GM19467 (cell line): ENCODE measurements around the gene CDKAL1.
"Not testable (repeated sequence)": the region's sequence is repeated elsewhere in the genome, so short reads cannot be mapped to it uniquely, and the experiment has no call there.

ENCODE experiments used
- ATAC-seq: cut with Tn5 transposase; IDR thresholded peaks from one replicate; pipeline ENCODE4 v1.9.1; 2021; ENCODE audit warnings: mild to moderate bottlenecking, moderate library complexity; ENCODE audit not compliant: unreplicated experiment

Gene CDKAL1

DNA sequence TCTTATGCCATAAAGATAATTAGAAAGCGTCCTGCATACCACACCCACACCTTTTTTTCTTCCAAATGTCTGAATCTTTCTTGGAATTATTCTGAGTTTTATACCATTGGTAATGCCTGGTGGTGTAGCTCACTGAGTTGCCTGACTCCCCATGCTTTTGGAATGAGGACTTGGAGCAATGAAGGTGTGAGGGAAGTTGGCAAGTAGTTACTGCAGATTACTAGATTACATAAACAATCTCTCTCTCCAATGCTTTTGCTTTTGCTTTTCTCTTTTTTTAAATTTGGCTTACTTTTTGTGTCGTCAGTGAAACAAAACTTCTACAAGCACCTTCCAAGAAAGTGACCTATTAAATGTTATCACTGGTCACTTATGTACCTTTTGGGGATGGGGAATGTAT is 653.2 kb downstream of the CDKAL1 start:
- no peak for ATAC-seq

DNA sequence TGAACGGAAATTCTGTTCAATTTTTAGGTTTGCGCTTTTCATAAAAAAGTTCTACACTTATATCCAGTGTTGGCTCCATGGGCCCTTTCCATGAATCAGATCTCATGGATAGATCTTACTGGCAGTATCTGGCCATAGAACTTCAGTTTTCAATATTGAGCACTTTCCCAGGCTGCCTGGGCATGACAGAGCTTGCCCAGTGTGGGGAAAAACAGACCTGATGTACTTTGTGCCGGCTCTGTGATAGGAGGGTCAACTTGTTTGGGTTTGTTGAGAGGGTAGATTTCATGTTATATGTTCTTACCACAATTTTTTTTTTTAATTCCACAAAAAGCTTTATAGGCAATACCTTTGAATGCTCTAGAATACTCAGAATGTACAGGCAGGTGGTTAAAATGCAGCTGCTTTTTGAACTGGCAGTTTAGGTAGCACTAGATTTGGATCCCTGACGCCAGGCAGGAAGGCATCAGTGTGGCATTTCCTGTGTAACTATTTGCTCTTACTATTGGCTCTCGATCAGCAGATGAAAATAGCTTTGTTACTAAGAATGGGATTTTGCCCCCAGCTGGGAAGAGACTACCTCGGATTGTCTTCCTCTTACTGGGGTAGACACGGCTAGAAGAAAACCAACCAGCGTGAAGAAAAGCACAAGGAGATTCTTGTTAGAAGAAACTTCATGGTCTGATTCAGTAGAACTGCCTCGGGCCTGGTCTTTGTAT is 654.4 kb downstream of the CDKAL1 start:
- ATAC-seq = no peak

DNA sequence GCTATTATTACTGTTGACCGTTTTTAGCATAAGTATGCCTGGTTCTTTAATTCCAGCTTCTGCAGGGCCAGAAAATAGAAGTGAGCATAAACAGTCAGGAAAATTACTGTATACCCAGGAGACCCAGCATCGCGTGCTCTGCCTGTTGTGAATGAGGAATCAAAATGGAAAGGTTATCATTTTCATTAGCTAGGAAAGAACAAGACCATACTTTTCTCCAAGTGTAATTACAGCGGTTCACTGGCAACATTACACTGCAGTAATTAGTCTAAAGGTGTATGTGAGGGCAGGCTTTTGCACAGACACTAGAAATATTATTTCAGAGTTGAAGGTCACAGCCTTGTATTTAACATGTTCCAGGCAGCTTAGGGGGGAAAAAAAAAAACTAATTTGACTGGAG is 655.5 kb downstream of the CDKAL1 start:
- no peak for ATAC-seq

DNA sequence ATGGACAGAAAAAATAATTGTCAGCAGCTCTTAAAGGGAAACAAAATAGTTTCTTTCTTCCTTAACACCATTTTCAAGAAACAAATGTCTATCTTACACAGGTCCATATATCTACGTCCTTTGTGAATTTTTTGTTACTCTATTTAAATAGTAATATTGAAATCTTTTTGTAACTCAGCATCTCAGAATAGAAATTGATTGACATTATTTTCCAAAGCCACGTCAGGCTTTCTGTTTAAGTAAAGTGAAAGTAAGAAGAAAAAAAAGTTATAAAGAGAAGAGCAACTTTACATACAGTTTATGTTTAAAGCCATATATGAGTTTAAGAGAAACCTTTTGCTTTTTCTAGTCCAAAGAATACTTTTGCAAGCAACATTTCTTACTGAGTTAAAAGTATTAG is 656.4 kb downstream of the CDKAL1 start:
- no peak for ATAC-seq

DNA sequence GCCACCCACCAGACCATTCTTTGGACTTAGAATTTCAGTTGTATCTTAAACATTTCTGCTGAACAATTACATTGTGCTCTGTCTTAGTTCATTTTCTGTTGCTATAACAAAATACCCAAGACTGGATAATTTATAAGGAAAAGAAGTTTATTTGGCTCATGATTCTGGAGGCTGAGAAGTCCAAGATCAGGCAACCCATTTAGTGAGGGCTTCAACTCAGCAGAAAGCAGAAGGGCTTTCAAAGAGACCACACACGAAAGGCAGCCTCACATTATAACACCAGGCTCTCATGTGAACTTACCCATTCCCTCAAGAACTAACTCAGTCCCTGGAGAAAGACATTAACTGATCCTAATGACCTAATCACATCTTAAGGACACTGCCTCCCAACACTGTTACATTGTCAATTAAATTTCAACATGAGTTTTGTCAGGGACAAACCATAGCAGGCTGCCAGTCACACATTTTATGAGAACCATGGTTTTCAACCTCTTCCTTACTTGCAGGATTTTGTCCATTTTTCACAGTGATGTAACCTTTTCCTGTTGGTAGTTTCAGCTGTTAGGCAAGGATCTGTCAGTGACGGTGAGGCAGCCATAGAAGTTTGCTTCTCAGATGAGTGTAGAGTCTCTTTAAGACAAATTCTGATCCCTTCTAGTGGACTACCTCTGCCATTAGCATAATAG is 659.7 kb downstream of the CDKAL1 start:
- ATAC-seq = no peak

DNA sequence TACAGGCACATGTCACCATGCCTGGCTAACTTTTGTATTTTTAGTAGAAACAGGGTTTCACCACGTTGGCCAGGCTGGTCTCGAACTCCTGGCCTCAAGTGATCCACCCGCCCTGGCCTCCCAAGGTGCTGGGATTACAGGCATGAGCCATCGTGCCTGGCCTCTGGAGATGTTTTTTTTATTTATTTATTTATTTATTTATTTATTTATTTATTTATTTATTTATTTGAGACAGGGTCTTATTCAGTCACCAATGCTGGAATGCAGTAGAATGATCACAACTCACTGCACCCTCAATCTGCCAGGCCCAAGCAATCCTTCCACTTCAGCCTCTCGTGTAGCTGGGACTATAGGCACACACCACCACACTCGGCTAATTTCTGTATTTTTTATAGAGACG is 661.0 kb downstream of the CDKAL1 start:
- ATAC-seq = not testable (repeated sequence)

DNA sequence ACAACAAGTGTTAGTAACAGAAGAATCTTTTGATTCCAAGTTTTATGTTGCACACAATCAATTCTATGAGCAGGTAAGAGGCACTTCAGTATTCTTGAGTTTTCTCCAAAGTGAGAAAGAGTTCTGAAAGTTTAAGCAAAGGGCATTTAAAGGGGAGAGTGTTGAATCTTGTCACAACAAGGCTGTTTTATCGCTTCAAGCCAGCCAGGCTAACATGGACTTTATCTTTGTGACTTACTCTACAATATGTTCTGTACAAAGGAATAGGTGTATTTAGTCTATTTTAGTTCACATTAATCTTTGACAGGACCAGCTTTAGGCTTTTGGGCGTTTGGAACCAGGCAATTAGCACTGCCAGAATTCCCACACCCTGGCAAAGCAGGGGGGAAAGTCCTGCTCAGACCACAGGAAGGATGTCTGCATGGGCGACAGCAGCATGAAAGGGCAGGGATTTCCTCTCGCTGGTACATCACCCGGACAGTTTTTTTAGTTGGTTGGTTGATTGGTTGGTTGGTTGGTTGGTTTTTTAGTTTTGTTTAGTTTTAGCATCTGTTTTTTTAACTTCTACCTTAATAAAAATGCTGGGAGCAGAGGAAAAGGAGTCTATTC is 663.9 kb downstream of the CDKAL1 start:
- ATAC-seq = no peak

DNA sequence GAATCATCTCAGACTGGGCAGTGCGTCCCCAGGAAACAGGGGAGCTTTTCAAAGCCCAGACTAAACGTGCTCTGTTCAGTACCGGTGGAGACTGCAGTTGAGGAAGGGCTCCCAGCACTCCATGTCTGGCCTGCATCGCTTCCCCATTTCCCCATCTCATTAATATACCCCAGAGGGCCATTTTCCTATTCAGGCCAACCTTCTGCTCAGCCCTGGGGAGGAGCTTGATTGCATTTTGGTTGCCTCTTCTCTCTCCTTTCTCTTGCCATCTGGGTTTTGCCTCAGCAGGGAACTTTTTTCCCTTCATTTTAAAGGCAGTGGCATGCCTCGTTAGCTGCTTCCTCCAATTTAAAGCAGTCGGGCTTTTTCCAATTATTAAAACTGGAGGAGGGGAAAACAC is 665.0 kb downstream of the CDKAL1 start:
- no peak for ATAC-seq

DNA sequence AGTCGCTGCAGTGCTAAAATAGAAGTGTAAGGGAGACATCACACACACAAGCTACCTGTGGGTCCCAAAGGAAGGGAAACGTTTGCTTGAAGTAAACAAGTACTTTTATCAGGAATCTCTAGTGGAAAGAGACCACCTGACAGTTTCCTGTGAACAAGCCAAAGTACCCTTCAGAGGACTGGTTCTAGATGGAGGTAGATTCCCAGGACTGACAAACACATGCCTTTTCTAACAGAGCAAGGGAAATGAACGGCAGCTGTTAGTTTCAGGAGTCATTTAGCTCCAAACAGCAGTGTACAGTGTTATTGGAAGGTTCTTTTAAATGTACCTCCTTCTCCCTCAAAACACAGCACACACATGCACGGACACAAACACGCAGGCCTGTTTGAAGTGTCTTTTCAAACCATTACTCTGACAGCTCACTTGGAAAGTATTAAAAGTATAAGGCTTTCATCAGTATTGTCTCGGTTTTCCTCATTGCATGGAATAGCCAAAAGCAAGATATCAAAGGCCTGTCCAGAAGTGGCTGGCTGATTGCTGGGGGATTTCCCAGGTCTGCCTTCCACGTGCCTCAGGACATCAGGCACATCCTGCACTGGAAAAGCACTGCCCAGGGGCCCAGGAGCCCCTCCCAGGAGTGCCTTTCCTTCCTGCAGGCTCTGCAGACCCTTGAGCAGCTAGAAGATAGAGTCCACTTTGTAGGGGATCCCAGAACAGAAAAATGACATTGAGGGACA is 666.0 kb downstream of the CDKAL1 start:
- ATAC-seq = no peak

DNA sequence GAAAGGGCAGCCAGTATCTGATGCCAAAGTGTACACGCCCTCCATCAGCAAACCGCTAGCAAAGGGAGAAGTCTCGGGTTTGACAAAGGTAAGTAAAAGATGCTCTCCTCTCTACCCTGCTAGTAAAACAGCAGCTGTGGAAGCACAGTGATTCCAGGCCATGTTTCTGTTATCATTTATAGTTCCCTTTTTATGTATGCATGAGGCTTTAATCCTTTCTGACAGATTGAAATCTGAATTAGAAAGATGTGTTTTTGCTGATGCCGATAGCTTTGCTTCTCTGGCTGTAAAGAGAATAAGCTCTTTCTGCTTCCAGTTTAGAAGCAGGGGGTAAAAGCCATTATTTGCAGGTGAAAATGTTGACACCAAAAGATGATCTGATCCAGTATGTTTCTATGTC is 666.9 kb downstream of the CDKAL1 start:
- no peak for ATAC-seq

DNA sequence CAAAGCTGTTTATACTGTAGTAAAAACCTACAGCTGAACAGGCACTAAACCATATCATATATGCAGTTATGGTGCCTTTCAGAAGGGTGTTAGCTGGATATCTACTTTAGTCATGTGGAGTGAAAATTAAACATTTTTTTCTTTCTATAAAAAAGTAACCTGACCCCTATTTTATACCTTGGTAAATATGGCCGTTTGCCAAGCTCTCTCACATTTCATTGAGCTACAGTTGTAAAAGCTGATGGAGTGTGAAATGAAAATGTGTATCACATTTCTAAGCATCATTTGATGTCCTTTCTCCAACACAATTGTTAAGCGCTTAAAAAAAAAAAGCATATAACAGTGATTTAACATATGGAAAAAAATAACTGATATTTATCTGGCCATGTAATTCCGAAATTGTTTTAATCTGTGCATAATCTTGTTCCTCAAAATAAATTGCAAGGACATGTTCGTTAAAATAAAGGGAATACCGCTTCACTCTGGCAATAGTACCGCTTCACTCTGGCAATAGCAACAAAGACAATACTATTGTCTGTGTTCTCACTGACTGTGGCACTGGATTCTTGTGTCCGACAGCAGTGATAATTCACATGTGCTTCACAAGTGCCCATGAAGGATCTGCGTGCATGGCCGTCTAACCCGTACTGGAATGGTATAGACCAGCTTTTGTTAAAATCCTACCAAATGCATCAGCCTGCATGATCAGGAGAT is 667.5 kb downstream of the CDKAL1 start:
- ATAC-seq = no peak

DNA sequence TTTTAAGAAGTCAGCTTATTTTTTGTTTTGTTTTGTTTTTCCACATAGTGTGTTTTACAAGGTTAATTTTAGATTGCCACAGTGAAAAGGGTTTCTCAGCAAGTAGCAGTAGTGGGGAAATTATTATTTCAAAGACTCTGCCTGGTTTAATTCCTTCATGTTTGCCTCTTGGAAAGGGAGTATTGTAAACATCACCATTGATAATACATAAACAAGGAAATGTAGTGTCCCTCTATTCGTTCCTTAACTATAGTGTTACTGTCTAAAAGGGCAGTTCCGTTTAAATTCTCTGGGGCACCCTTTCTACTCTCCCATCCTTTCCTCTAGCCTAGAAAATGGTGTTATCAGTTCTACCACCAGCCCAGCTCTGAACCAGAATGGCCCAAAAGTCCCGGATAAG is 668.3 kb downstream of the CDKAL1 start:
- ATAC-seq = no peak

DNA sequence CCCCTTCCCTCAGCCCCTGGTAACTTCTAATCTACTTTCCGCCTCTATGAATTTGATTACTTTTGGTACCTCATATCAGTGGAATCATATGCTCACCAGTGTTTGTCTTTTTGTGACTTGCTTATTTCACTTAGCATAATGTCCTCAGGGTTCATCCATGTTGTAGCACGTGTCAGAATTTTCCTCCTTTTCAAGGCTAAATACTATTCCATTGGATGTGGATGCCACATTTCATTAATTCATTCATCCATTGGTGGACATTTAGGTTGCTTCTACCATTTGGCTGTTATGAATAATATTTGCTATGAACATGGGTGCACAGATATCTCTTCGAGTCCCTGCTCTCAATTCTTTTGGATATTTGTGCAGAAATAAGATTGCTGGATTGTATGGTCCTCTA is 670.7 kb downstream of the CDKAL1 start:
- ATAC-seq = no peak

DNA sequence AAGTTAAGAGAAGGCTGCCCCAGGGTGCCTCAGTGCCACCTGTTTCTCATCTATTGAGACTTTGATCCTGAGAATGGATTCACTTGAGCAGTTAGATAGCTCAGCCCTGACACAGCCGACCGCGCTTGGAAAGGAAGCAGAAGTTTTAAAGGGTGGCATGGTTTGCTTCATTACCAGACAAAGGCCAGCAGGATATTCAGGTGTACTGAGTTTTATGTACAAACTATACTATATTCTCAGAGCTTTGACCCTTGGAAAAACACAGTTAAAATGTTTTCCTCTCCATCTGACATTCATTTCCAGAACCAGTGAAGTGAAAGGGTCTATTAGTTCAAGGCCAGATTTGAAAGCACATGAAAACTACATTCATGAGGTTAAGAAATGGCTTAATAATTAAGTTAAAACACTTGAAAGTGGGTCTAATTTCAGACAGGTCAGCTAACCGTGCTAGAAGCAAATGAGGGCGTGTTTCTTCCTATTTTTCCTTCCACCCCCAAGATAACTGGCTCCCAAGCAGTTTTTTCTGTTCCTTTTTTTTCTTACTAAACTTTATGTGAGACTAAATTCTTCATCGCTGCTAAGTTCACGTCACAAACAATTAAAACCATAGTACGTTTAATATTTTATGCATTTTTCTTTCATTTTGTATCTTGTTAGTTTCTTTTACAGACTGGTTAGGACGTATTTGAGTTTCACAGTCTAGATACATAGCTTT is 674.0 kb downstream of the CDKAL1 start:
- ATAC-seq = peak; percentile 44

DNA sequence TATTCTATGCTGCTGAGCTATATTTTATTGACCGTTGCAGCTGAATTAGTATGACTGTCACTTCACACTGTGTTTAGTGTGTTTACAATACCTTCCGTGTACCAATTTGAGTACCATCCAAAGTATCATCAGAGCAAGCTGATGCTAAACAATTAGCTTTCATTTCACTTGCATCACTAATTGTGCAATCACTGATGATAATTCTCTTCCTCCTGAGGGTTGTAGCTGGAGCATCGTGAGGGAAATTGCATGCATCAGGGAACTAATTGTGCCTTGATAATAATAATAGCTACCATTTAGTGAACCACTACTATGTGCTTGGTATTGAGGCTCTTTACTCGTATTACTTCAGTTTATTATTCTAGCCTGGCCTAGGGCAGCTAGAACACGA is 674.5 kb downstream of the CDKAL1 start:
- no peak for ATAC-seq

DNA sequence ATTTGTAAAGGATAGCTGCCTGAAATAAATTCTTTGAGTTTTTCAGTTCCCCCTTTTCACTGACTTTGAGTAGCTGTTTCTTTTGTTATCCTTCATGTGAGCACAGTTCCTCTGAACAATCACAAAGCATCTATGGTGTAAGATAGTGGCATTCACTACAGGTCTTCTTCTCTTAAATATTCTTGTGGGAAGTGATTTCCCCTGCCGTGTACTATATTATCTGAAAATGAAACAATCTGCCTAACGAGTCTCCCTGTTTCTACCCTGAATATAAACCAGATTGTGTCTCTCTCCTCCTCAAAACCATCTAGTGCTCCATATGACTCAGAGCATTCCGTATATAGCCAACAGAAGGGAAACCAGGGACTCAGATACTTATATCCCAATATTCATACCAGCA is 679.2 kb downstream of the CDKAL1 start:
- ATAC-seq = peak; percentile 40

DNA sequence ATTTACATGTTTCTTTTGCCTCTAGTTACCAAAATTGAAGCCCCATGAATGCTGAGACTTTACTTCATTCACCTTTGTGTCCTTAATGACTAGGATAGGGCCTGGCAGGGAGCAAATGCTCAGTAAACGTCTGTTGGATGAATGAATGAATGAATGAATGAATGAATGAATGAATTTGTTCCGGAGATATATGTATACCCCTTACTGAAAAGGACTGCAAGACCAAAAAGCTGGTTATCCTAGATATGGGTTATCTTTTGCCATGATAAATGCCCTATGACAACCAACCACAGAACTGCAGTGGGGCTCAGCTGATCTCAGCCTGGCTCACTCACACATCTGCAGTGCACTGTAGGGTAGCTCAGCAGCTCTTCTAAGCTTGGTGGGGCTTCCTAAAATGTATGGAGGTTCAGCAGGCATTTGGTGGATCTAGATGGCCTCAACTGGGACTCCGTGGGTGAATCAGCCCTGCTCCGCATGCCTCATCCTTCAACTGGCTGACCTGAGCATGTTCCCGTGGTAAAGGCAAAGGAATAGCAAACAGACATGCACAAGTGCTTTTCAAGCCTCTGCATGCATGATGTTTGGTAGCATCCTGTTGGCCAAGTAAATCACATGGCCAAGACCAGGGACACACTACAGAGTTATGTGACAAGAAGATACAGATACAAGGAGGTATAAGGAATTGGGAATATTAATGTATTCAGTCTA is 680.6 kb downstream of the CDKAL1 start:
- no peak for ATAC-seq

DNA sequence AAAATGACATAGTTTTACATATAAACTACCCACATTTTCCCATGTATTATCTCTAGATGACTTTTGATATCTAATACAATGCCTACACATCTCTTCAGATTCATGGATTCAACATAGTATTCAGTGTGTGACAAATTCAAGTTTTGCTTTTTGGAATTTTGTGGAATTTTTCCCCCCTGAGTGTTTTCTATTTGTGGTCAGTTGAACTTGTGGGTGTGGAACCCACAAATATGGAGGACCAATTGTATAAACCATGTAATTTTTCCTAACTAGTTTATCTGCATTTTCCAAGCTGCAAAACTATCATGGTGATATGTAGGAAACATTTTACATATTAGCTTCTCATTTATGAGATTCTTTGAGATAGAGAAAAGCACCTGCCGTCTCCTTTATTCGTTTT is 685.0 kb downstream of the CDKAL1 start:
- ATAC-seq = no peak

DNA sequence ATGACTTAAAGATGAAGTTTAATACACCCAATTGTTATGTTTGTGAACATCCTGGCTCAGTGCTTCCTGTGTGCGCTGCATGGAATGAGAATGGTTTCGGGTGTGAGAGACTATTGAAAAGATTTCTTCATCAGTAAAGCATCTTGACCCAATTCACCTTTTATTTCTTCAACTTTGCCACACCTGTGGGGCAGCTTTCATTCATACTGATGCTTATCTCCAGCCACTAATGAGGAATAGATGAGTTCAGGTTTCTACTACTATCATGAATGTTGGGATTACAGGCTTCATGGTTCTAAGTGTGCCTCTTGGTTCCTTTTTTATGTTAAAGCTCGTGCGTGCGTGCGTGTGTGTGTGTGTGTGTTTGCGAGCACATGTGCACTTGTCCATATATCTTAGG is 685.6 kb downstream of the CDKAL1 start:
- ATAC-seq = no peak
